ENCODE measurements around the gene HOXA9.

DNA sequence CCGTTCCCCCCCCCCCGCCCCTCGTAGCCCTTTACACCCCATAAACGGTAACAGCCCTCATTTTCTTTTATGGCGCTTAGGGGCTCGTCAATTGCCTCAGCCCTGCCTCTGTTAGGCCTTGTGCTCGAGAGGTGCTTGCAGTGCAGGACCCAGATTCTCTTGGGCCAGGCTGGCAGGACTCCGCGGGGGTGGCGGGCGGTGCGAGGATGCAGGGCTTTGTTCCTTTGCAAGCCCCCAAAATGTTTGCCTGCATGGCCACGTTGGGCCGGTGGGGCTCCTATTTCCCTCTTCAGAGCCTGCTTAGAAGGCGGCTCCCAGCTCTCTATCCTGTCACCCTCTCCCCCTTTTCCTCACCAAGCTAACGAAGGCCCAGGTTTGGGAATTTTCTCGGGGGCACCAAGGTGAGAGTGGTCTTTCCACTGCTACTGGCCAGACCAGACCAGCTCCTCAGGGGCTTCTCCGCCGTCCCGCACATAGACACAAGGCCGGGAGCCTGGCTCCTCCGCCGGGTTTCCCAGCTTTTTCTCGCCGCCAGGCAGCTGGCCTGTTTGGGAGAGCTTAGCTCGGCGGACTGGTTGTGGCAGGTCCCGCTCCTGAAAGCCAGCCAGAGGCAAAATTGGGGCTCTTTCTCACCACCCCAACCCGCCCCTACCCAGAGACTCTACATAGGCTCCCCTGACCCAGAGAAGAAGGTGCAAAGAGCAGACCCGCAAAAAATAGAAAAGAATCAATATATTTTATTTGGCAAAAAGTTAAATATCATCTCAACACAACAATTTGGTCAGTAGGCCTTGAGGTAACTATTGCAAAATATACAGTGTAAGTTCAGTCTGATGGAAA, 3.4 kb downstream of the HOXA9 start:
- TF ChIP-seq, protein P1, sequence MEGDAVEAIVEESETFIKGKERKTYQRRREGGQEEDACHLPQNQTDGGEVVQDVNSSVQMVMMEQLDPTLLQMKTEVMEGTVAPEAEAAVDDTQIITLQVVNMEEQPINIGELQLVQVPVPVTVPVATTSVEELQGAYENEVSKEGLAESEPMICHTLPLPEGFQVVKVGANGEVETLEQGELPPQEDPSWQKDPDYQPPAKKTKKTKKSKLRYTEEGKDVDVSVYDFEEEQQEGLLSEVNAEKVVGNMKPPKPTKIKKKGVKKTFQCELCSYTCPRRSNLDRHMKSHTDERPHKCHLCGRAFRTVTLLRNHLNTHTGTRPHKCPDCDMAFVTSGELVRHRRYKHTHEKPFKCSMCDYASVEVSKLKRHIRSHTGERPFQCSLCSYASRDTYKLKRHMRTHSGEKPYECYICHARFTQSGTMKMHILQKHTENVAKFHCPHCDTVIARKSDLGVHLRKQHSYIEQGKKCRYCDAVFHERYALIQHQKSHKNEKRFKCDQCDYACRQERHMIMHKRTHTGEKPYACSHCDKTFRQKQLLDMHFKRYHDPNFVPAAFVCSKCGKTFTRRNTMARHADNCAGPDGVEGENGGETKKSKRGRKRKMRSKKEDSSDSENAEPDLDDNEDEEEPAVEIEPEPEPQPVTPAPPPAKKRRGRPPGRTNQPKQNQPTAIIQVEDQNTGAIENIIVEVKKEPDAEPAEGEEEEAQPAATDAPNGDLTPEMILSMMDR (IDR thresholded peaks at IDR 0.05 in 8 of 11, conservative IDR thresholded peaks at IDR 0.05 in 3 of 11) = no peak
- no peak for TF ChIP-seq POLR2A (IDR thresholded peaks at IDR 0.05)
- no peak for TF ChIP-seq POLR2AphosphoS5 (IDR thresholded peaks at IDR 0.05)
